H1 (cell line): ENCODE results near the gene SPINK4. TPM values are rescaled to one million over a fixed set of nuclear protein-coding genes. Genes with fewer than 3 reads are reported as not detected.

ENCODE experiments used
- CTCF ChIA-PET: fragments of 300-600 bp; sonication (Branson Sonifier 250); formaldehyde crosslinking; loops from one replicate; lab custom pipeline; 2021; ENCODE audit not compliant: partially characterized antibody; lab: Charles Lee
- POLR2A ChIA-PET: fragments of 300-600 bp; sonication (Branson Sonifier 250); formaldehyde crosslinking; loops from one replicate; lab custom pipeline; 2021; ENCODE audit warnings: inconsistent platforms; ENCODE audit not compliant: partially characterized antibody; lab: Charles Lee
- DNase-seq, 2 experiments: peaks; one replicate each; pipeline versions ENCODE4 v3.0.0 to v3.0.0-alpha.2; 2010 to 2022; ENCODE audit warnings: low spot score in 2 of 2, low read depth in 1 of 2, mixed read lengths in 1 of 2
- FAIRE-seq: peaks from 2 replicates; lab custom pipeline; 2011; peaks lifted over from hg19 to GRCh38; lab: Jason Lieb, UNC
- H2AFZ ChIP-seq: 2 replicates; pipeline ENCODE4 v1.8.1; 2012; ENCODE audit warnings: low read length, inconsistent platforms
- H2AK5ac ChIP-seq: 2 replicates; pipeline ENCODE4 v1.6.1; 2013; ENCODE audit warnings: low read depth, low read length
- H2BK120ac ChIP-seq: replicated peaks from 2 replicates; pipeline ENCODE3; 2013; ENCODE audit warnings: low read depth, low read length, inconsistent platforms
- H2BK12ac ChIP-seq: 2 replicates; pipeline ENCODE4 v1.6.1; 2013; ENCODE audit warnings: low read depth, low read length
- H2BK15ac ChIP-seq: 2 replicates; pipeline ENCODE4 v1.6.1; 2013; ENCODE audit warnings: low read length
- H2BK20ac ChIP-seq: 2 replicates; pipeline ENCODE4 v1.6.1; 2013; ENCODE audit warnings: low read length
- H2BK5ac ChIP-seq: 2 replicates; pipeline ENCODE4 v1.6.1; 2013; ENCODE audit warnings: low read depth, low read length
- H3K14ac ChIP-seq: 2 replicates; pipeline ENCODE4 v1.6.1; 2013; ENCODE audit warnings: inconsistent platforms; ENCODE audit not compliant: insufficient read length
- H3K18ac ChIP-seq: 2 replicates; pipeline ENCODE4 v1.6.1; 2013; ENCODE audit warnings: low read length; ENCODE audit errors: extremely low read depth
- H3K23ac ChIP-seq: 2 replicates; pipeline ENCODE4 v1.6.1; 2013; ENCODE audit warnings: inconsistent platforms; ENCODE audit not compliant: insufficient read length
- H3K23me2 ChIP-seq: 2 replicates; pipeline ENCODE4 v1.6.1; 2013; ENCODE audit warnings: low read depth, low read length
- H3K27ac ChIP-seq: 2 replicates; pipeline ENCODE4 v1.6.1; 2011; ENCODE audit warnings: low read depth, low read length, inconsistent platforms
- H3K27me3 ChIP-seq, 4 experiments: replicated peaks in 1 of 4; 1 replicate in 1 of 4; 2 replicates in 3 of 4; pipeline versions ENCODE4 v1.6.1 to v1.8.1; 2011 to 2013; ENCODE audit warnings: low read length in 3 of 4, mild to moderate bottlenecking in 3 of 4, inconsistent platforms in 2 of 4, mixed read lengths in 2 of 4, moderate library complexity in 1 of 4; ENCODE audit not compliant: control insufficient read depth in 3 of 4, insufficient read depth in 3 of 4; ENCODE audit errors: extremely low read depth in 1 of 4
- H3K36me3 ChIP-seq, 4 experiments: 2 replicates each; pipeline versions ENCODE4 v1.6.1 to v1.8.1; 2011 to 2013; ENCODE audit warnings: mild to moderate bottlenecking in 4 of 4, low read length in 3 of 4, moderate library complexity in 2 of 4, control low read depth in 1 of 4, inconsistent platforms in 1 of 4; ENCODE audit not compliant: insufficient read depth in 4 of 4, control insufficient read depth in 2 of 4
- H3K4ac ChIP-seq: replicated peaks from 2 replicates; pipeline ENCODE3; 2013; ENCODE audit warnings: low read length, low read depth, mixed read lengths, inconsistent platforms; ENCODE audit not compliant: insufficient read length
- H3K4me1 ChIP-seq, 4 experiments: replicated peaks in 1 of 4; 1 replicate in 1 of 4; 2 replicates in 3 of 4; pipeline versions ENCODE4 v1.6.1 to v1.8.1; 2011 to 2013; ENCODE audit warnings: low read length in 3 of 4, inconsistent platforms in 2 of 4, mixed read lengths in 1 of 4; ENCODE audit not compliant: insufficient read depth in 4 of 4, control insufficient read depth in 3 of 4
- H3K4me2 ChIP-seq, 2 experiments: 2 replicates each; pipeline versions ENCODE4 v1.6.1 to v1.8.1; 2011 to 2013; ENCODE audit warnings: low read depth in 2 of 2, low read length in 2 of 2, control low read depth in 1 of 2, inconsistent platforms in 1 of 2, mild to moderate bottlenecking in 1 of 2; ENCODE audit not compliant: insufficient read depth in 1 of 2
- H3K4me3 ChIP-seq, 4 experiments: fragments of 200-600, 300-600 bp in 1 of 4; sonication (generic), shearing (Covaris generic), sonication (Bioruptor Twin) in 1 of 4; 2 replicates each; pipeline versions ENCODE4 v1.5.1 to v1.8.1; 2011 to 2016; ENCODE audit warnings: low read length in 4 of 4, low read depth in 3 of 4, control low read depth in 2 of 4, inconsistent platforms in 2 of 4, mild to moderate bottlenecking in 2 of 4, mixed read lengths in 1 of 4, moderate library complexity in 1 of 4; ENCODE audit not compliant: insufficient read depth in 2 of 4; ENCODE audit errors: extremely low read depth in 1 of 4
- H3K56ac ChIP-seq: replicated peaks from 2 replicates; pipeline ENCODE3; 2013; ENCODE audit warnings: low read depth, mild to moderate bottlenecking, mixed read lengths, low read length, inconsistent platforms; ENCODE audit not compliant: insufficient read length
- H3K79me1 ChIP-seq: 2 replicates; pipeline ENCODE4 v1.6.1; 2013; ENCODE audit warnings: low read depth, low read length, control low read depth
- H3K79me2 ChIP-seq, 2 experiments: 2 replicates each; pipeline versions ENCODE4 v1.6.1 to v1.8.1; 2012 to 2013; ENCODE audit warnings: low read length in 2 of 2, mild to moderate bottlenecking in 2 of 2, inconsistent platforms in 1 of 2; ENCODE audit not compliant: insufficient read depth in 2 of 2, control insufficient read depth in 1 of 2
- H3K9ac ChIP-seq, 4 experiments: replicated peaks in 1 of 4; 1 replicate in 1 of 4; 2 replicates in 3 of 4; pipeline versions ENCODE4 v1.6.1 to v1.8.1; 2011 to 2013; ENCODE audit warnings: low read depth in 3 of 4, low read length in 3 of 4, control low read depth in 2 of 4, mild to moderate bottlenecking in 2 of 4, moderate library complexity in 2 of 4, inconsistent platforms in 1 of 4; ENCODE audit errors: extremely low read depth in 1 of 4
- H3K9me3 ChIP-seq, 2 experiments: 2 replicates each; pipeline versions ENCODE4 v1.6.1 to v1.8.1; 2012 to 2013; ENCODE audit warnings: mild to moderate bottlenecking in 2 of 2, moderate library complexity in 2 of 2, control low read depth in 1 of 2, inconsistent platforms in 1 of 2, low read depth in 1 of 2, low read length in 1 of 2, mixed read lengths in 1 of 2; ENCODE audit not compliant: insufficient read depth in 2 of 2
- H4K20me1 ChIP-seq, 2 experiments: replicated peaks in 1 of 2; 2 replicates each; pipeline versions ENCODE3 to v1.8.1; 2011 to 2013; ENCODE audit warnings: inconsistent platforms in 2 of 2, low read length in 2 of 2, mild to moderate bottlenecking in 1 of 2; ENCODE audit not compliant: insufficient read depth in 2 of 2, control insufficient read depth in 1 of 2
- H4K5ac ChIP-seq: 2 replicates; pipeline ENCODE4 v1.6.1; 2013; ENCODE audit warnings: low read length, low read depth, mixed read lengths, inconsistent platforms; ENCODE audit not compliant: insufficient read length
- H4K8ac ChIP-seq: 2 replicates; pipeline ENCODE4 v1.8.0; 2013; ENCODE audit warnings: mild to moderate bottlenecking, moderate library complexity, low read length, inconsistent platforms; ENCODE audit not compliant: insufficient read depth; ENCODE audit errors: extremely low read depth
- H4K91ac ChIP-seq: replicated peaks from 2 replicates; pipeline ENCODE3; 2013; ENCODE audit warnings: low read length, mixed read lengths, inconsistent platforms; ENCODE audit not compliant: insufficient read length
- CBX8 ChIP-seq: fragments of 300-800, 300-1000 bp; sonication (generic); IDR thresholded peaks from 2 replicates; pipeline ENCODE4 v1.7.1; 2016; ENCODE audit warnings: low read depth, low read length, borderline replicate concordance
- CREB1 ChIP-seq: IDR thresholded peaks from 2 replicates; pipeline ENCODE4 v1.6.1; 2012; ENCODE audit warnings: inconsistent platforms
- EZH2 ChIP-seq: fragments of 200-600 bp; sonication (generic); IDR thresholded peaks from 2 replicates; pipeline ENCODE4 v1.7.1; 2012; ENCODE audit warnings: low read depth, mild to moderate bottlenecking, moderate library complexity, low read length, inconsistent platforms; ENCODE audit not compliant: severe bottlenecking
- GABPA ChIP-seq: IDR thresholded peaks from 2 replicates; pipeline ENCODE4 v1.6.1; 2011; ENCODE audit warnings: mild to moderate bottlenecking, low read length, moderate library complexity, borderline replicate concordance; ENCODE audit not compliant: insufficient read depth
- KDM5A ChIP-seq: fragments of 200-600 bp; IDR thresholded peaks from 2 replicates; pipeline ENCODE4 v1.7.1; 2012; ENCODE audit warnings: mild to moderate bottlenecking, low read length, inconsistent platforms, mixed read lengths
- NRF1 ChIP-seq: IDR thresholded peaks from 2 replicates; pipeline ENCODE4 v1.6.1; 2011; ENCODE audit warnings: mild to moderate bottlenecking, low read depth, low read length, improper control_type of control experiment
- RAD21 ChIP-seq, 2 experiments: IDR thresholded peaks in 1 of 2; conservative IDR thresholded peaks in 1 of 2; 2 replicates each; pipeline ENCODE4 v1.6.1; 2011; ENCODE audit warnings: low read depth in 2 of 2, low read length in 2 of 2, improper control_type of control experiment in 1 of 2, inconsistent platforms in 1 of 2, mild to moderate bottlenecking in 1 of 2, moderate library complexity in 1 of 2
- RBBP5 ChIP-seq: IDR thresholded peaks from 2 replicates; pipeline ENCODE4 v1.7.1; 2012; ENCODE audit warnings: low read depth, mild to moderate bottlenecking, inconsistent platforms, low read length, moderate library complexity, borderline replicate concordance
- RXRA ChIP-seq: IDR thresholded peaks from 2 replicates; pipeline ENCODE4 v1.6.1; 2011; ENCODE audit warnings: low read depth, mild to moderate bottlenecking, low read length, moderate library complexity; ENCODE audit not compliant: insufficient read depth
- SAP30 ChIP-seq: fragments of 300-600 bp; sonication (generic); IDR thresholded peaks from 2 replicates; pipeline ENCODE4 v1.7.1; 2012; ENCODE audit warnings: low read length, moderate library complexity, mild to moderate bottlenecking, inconsistent platforms; ENCODE audit not compliant: insufficient read depth, insufficient replicate concordance
- SIX5 ChIP-seq: IDR thresholded peaks from 2 replicates; pipeline ENCODE4 v1.6.1; 2011; ENCODE audit warnings: mild to moderate bottlenecking, low read depth, low read length
- ZNF274 ChIP-seq: IDR thresholded peaks from 2 replicates; pipeline ENCODE4 v1.7.0; 2012; ENCODE audit warnings: low read length, borderline replicate concordance; ENCODE audit errors: extremely low read depth
- WGBS, 2 experiments: shearing (Covaris generic) in 1 of 2; methylation state at CpG; one replicate each; pipeline versions ENCODE4 v1.1.6 to v1.1.7; 2013 to 2015; ENCODE audit warnings: low lambda C conversion rate in 2 of 2, mixed read lengths in 2 of 2, inconsistent platforms in 1 of 2, low coverage in 1 of 2, missing lambda C conversion rate in 1 of 2; ENCODE audit not compliant: insufficient replicate concordance in 2 of 2, insufficient coverage in 1 of 2, insufficient read length in 1 of 2; ENCODE audit errors: extremely low coverage in 1 of 2, missing lambda C conversion rate in 1 of 2; 5-methylcytosine and 5-hydroxymethylcytosine counted together
- polyA plus RNA-seq, 7 experiments: library from polyadenylated mRNA; depleted of rRNA in 3 of 7; stranded (reverse) in 5 of 7; unstranded in 2 of 7; fragments of >200 nt in 5 of 7; fragments of 200-250 nt in 2 of 7; gene quantifications; 1 replicate in 5 of 7; 2 replicates in 1 of 7; 4 replicates in 1 of 7; pipeline versions ENCODE4 v1.2.1 to v1.2.3, GENCODE V29; 2011 to 2013; ENCODE audit warnings: missing spikeins in 2 of 7, mixed read lengths in 2 of 7
- total RNA-seq: library from RNA; stranded (reverse); fragmentation: NEBNext Ultra II Directional; extraction: Animal tissue kit (Norgen Biotek cat#: 25700); gene quantifications from 2 replicates; pipeline ENCODE4 v1.2.1, GENCODE V29; 2021
- TF ChIP-seq, protein P1 (sequence below): IDR thresholded peaks from 2 replicates; pipeline ENCODE4 v1.6.1; 2012; ENCODE audit warnings: inconsistent platforms

The SPINK4 gene
- total and polyA plus RNA-seq, 2 of the 8 experiments (the other 6 are each of a cell fraction or from before 2014, with no cell fraction given), result not detected

DNA sequence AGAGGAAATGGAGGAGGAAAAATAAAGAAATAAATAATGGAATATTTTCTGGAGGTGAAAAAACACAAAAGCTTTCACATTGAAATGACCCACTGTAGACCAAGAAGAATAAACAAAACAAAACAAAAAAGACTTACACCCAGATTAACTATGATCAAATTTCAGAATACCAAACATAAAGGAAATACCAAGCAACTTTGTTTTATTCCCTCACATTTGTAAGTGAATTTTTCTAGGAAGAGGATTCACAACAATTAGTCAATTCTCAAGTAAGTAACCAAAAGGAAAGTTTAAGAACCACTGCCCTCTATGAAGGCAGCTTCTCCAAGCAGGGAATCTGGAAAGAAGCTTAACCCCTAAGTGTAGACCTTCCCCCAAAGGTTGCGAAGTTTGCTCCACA lies 43.2 kb upstream of the SPINK4 start:
- no peak overlapping the region for H3K23ac ChIP-seq
- H3K9ac ChIP-seq, result no peak overlapping the region
- H3K18ac ChIP-seq, result no peak overlapping the region
- no peak for DNase-seq
- FAIRE-seq, result no peak
- H4K5ac ChIP-seq, result no peak overlapping the region
- CTCF ChIA-PET, result interaction anchor here (1.0 to 1.5 kb wide), 4 partner anchors 9 to 26 kb away, joined by 3 to 4 read pairs (median 3); no protein-coding TSS in a partner anchor
- H2AK5ac ChIP-seq, result no peak overlapping the region
- H3K36me3 ChIP-seq, result no peaks in the 10 kb centered on the region
- no peak overlapping the region for H2AFZ ChIP-seq
- WGBS, 2 experiments, result 87% methylated on average over 1 of the region's 1 CpG; no CpG with 5 or more reads in 1 of the 2 experiments
- TF ChIP-seq, protein P1, sequence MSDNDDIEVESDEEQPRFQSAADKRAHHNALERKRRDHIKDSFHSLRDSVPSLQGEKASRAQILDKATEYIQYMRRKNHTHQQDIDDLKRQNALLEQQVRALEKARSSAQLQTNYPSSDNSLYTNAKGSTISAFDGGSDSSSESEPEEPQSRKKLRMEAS, result no peak
- TF ChIP-seq ZNF274 (no peak), KDM5A (no peak), GABPA (no peak), RBBP5 (no peak), SIX5 (no peak), CBX8 (no peak), RAD21 (IDR thresholded peaks at IDR 0.05 in 1 of 2, conservative IDR thresholded peaks at IDR 0.05 in 1 of 2; ENCODE audit: low read depth in 2 of 2, low read length in 2 of 2) (no peak), SAP30 (no peak), EZH2 (no peak), NRF1 (no peak), RXRA (no peak), CREB1 (no peak)
- H2BK12ac ChIP-seq, result no peak overlapping the region
- H3K4me3 ChIP-seq, result no peak overlapping the region
- no peak overlapping the region for H3K4ac ChIP-seq
- no peaks in the 10 kb centered on the region for H3K23me2 ChIP-seq
- H3K79me1 ChIP-seq, result no peaks in the 10 kb centered on the region
- H3K4me1 ChIP-seq, result no peaks in the 10 kb centered on the region
- H2BK120ac ChIP-seq, result no peak overlapping the region
- no peaks in the 10 kb centered on the region for H4K20me1 ChIP-seq
- H3K9me3 ChIP-seq, result no peaks in the 10 kb centered on the region
- H3K56ac ChIP-seq, result no peak overlapping the region
- H2BK15ac ChIP-seq, result no peak overlapping the region
- H3K27ac ChIP-seq, result no peak overlapping the region
- H4K91ac ChIP-seq, result no peak overlapping the region
- H4K8ac ChIP-seq, result no peak overlapping the region
- H3K79me2 ChIP-seq, result no peaks in the 10 kb centered on the region
- no peak overlapping the region for H2BK5ac ChIP-seq
- no peak overlapping the region for H3K14ac ChIP-seq
- no peak overlapping the region for H3K4me2 ChIP-seq
- no peak overlapping the region for H2BK20ac ChIP-seq
- no peaks in the 10 kb centered on the region for H3K27me3 ChIP-seq
- POLR2A ChIA-PET, result interaction anchor here (0.8 kb wide), 1 partner anchor 172 kb away, joined by 3 read pairs; the partner anchor contains the start of gene DNAJA1
